Measurements from ENCODE around the gene AGO3.

GRCh38 chr1:36024847-36025246, 93.9 kb downstream of the AGO3 start:
- TF ChIP-seq ZFX (IDR thresholded peaks at IDR 0.05) (no peak), CTCF (conservative IDR thresholded peaks at IDR 0.05) (no peak)
